IPS-NIHi11 (cell line): ENCODE results near the gene TNNI2.
A peak's percentile ranks its signal among the peaks of the same experiment; 100 is the strongest.
"Not testable (repeated sequence)": the region's sequence is repeated elsewhere in the genome, so short reads cannot be mapped to it uniquely, and the experiment has no call there.

Source experiments
- DNase-seq: peaks from one replicate; pipeline ENCODE4 v3.0.0; 2012; ENCODE audit warnings: mixed read lengths, low spot score

Gene TNNI2

GRCh38 chr11:1838426-1839144 lies at the start of gene TNNI2:
TNNI2 (plus strand) TSS chr11:1838981; CDS start chr11:1839697, 716 bp downstream.
- DNase-seq = no peak

GRCh38 chr11:1791912-1792311 lies 46.9 kb upstream of the TNNI2 start:
- DNase-seq = no peak

GRCh38 chr11:1792461-1792860 lies 46.3 kb upstream of the TNNI2 start:
- no peak for DNase-seq

GRCh38 chr11:1793081-1793480 lies 45.7 kb upstream of the TNNI2 start:
- no peak for DNase-seq

GRCh38 chr11:1796413-1797011 lies 42.3 kb upstream of the TNNI2 start:
- no peak for DNase-seq

GRCh38 chr11:1797391-1798125 lies 41.2 kb upstream of the TNNI2 start:
- no peak for DNase-seq

- DNase-seq = no peak
These were observed 35.5 kb upstream of the TNNI2 start for GRCh38 chr11:1803246-1803645.

- not testable (repeated sequence) for DNase-seq
These were observed 34.8 kb upstream of the TNNI2 start for GRCh38 chr11:1803835-1804519.

GRCh38 chr11:1805525-1805924 lies 33.3 kb upstream of the TNNI2 start:
- no peak for DNase-seq

- DNase-seq = peak; percentile 45
These were observed 31.4 kb upstream of the TNNI2 start for GRCh38 chr11:1807264-1807995.

- no peak for DNase-seq
These were observed 28.0 kb upstream of the TNNI2 start for GRCh38 chr11:1810761-1811160.

- DNase-seq = no peak
These were observed 26.5 kb upstream of the TNNI2 start for GRCh38 chr11:1812274-1812673.

GRCh38 chr11:1812801-1813200 lies 26.0 kb upstream of the TNNI2 start:
- no peak for DNase-seq

- DNase-seq = not testable (repeated sequence)
These were observed 25.4 kb upstream of the TNNI2 start for GRCh38 chr11:1813356-1813755.

GRCh38 chr11:1814691-1815090 lies 24.1 kb upstream of the TNNI2 start:
- no peak for DNase-seq

- no peak for DNase-seq
These were observed 23.5 kb upstream of the TNNI2 start for GRCh38 chr11:1815311-1815710.

- DNase-seq = no peak
These were observed 23.0 kb upstream of the TNNI2 start for GRCh38 chr11:1815751-1816150.

GRCh38 chr11:1817000-1817399 lies 21.8 kb upstream of the TNNI2 start:
- no peak for DNase-seq

GRCh38 chr11:1817511-1817910 lies 21.3 kb upstream of the TNNI2 start:
- DNase-seq = no peak

GRCh38 chr11:1819074-1819473 lies 19.7 kb upstream of the TNNI2 start:
- DNase-seq = no peak

GRCh38 chr11:1820463-1821325 lies 18.1 kb upstream of the TNNI2 start:
- no peak for DNase-seq
